ENCODE results near the gene KANSL1.
"Not testable (repeated sequence)": the region's sequence is repeated elsewhere in the genome, so short reads cannot be mapped to it uniquely, and the experiment has no call there.

Gene KANSL1

DNA sequence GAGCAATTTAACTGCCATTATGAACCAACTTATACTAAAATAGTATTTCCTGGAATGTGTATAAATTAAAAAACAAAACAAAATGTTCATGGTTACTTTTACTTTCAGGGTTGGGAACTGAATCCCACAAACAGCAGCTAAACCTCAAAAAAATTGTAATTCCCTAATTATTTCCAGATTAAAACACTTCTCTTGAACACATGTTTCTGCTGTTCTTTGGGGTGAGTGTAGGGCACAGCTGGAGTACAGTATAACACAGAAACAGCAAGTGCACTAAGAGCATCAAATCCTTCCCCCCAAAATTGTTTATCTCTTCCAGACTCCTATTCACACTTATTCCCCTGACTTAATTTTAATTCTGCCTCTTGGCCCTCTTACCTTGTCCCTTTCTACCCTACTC, 56.4 kb downstream of the KANSL1 start:
- no peak for DNase-seq (ENCODE audit: low read depth)

- no peak for DNase-seq (ENCODE audit: low read depth)
These were observed 57.2 kb downstream of the KANSL1 start for GRCh38 chr17:46135879-46136563.

- no peak for DNase-seq (ENCODE audit: low read depth)
These were observed 58.0 kb downstream of the KANSL1 start for GRCh38 chr17:46135126-46135812.

GRCh38 chr17:46129302-46129701, 63.9 kb downstream of the KANSL1 start:
- no peak for DNase-seq (ENCODE audit: low read depth)

GRCh38 chr17:46128453-46128852, 64.8 kb downstream of the KANSL1 start:
- no peak for DNase-seq (ENCODE audit: low read depth)

DNA sequence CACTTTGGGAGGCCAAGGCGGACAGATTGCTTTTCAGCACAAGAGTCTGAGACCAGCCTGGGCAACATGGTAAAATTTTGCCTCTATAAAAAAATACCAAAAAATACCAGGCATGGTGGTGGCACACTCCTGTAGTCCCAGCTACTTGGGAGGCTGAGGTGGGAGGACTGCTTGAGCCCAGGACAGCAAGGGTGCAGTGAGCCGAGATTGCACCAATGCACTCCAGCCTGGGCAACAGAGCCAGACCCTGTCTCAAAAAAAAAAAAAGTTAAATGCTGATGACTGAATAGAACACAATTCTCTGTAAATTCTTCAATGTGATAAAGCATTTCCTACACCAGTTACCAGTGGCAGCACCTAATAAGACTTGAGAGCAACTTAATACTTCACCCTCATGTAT, 65.7 kb downstream of the KANSL1 start:
- DNase-seq (ENCODE audit: low read depth), result no peak

DNA sequence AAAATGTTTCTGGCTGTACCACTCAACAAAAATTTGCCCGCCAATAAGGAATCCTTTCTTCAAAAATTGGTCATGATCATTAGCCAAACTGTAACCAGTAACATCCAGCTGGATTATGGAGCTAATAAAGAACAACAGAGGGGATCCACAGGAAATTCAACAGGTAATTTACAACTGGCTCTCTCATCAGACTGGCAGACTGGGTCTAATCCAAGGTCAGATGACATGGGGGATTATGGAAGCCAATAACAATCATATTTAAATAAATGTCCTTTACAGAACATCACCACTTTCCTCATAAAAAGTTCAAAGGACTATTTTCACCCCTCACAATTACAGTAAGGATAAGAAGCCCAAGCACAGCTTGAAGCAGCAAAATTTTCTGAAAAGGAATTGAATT, 66.4 kb downstream of the KANSL1 start:
- no peak for DNase-seq (ENCODE audit: low read depth)

DNA sequence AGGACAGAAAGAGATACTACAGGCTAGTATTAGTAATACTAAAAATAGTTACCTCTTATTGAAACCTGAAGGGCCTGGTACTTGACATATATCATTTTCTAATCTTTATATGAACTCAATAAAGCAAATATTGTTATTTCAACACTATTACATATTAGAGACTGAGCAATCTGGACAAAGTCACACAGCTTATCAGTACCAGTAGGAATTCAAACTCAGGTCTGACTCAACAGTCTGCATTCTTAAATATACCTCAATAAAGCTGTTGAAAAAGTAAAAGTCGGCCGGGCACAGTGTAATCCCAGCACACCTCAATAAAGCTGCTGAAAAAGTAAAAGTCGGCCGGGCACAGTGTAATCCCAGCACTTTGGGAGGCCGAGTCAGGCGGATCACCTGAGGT, 67.4 kb downstream of the KANSL1 start:
- DNase-seq (ENCODE audit: low read depth), result no peak

- DNase-seq (ENCODE audit: low read depth), result no peak
These were observed 68.3 kb downstream of the KANSL1 start for GRCh38 chr17:46124695-46125592.

- DNase-seq (ENCODE audit: low read depth), result no peak
These were observed 69.6 kb downstream of the KANSL1 start for GRCh38 chr17:46123607-46124006.

DNA sequence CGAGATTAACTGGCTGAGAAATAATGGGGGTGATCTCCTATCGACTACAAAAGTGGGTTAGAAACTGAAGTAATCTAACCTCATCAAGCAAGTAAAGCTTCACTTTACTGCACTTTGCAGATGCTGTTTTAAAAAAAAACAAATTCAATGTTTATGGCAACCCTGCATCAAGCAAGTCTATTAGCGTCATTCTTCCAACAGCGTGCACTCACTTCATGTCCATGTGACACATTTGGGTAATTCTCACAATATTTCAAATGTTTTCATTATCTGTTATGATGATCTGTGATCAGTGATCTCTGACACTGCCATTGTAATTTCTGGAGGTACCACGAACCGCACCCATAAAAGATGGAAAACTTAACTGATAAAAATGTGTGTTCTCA, 70.8 kb downstream of the KANSL1 start:
- DNase-seq (ENCODE audit: low read depth), result no peak

DNA sequence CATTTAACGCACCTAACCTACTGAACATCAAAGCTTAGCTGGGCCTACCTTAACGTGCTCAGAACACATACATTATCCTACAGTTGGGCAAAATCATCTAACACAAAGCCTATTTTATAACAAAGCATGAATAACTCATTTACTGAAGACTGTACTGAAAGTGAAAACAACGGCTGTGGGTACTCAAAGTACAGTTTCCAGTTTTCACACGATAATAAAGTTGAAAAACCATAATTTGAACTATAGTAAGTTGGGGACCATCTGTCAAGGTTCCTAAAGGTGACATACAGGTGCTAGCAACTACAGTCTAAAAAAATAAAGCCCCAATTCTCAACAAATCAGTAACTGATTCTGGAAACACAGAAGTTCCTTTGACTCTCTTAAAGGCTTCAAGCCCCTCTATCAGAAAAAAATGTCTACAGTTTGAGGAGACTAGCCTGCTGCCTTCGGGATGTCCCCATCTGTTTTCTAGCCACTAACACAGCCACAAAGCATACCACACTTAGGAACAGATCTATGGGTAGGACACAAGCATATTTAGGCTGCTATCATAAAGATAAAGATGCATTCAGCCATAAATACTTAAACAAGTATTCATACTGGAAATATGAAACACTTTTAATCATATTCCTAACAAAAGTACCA, 71.3 kb downstream of the KANSL1 start:
- DNase-seq (ENCODE audit: low read depth), result no peak

- no peak for DNase-seq (ENCODE audit: low read depth)
These were observed 72.0 kb downstream of the KANSL1 start for GRCh38 chr17:46121165-46121764.

- no peak for DNase-seq (ENCODE audit: low read depth)
These were observed 72.7 kb downstream of the KANSL1 start for GRCh38 chr17:46120537-46120936.

DNA sequence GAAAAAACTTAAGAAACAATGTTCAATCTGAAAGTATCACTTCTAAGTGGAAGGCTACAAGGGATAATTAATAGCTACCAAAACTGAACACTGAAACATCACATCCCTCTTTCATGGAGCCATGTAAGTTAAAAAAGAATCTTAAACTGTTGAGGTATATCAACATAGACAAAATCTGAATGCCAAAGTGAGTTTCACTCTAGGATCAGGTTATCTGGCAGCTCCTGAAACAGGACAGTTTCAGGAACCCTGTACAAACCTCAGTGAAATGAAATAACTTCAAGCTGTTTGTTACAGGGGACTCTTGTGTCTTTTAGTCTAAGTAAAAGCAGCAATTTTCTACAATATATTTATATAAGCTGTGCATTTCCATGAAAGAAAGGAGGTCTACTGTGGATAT, 73.2 kb downstream of the KANSL1 start:
- DNase-seq (ENCODE audit: low read depth), result no peak

DNA sequence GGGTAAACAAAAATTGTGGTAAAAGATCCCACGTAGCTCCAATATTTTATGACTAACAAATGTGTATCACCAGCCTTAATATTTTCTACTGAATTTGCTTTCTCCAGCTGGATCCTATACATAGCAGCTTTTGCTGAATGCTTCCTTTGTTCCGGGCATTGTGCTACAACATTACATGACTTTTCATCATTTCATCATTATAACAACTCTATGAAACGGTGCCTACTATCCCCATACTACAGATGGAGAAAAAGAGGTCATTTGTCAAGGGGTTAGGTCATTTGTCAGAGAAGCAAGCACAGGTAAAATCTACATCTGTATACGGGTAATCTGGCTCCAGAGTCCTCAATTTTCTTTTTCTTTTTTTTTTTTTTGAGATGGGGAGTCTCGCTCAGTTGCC, 74.3 kb downstream of the KANSL1 start:
- no peak for DNase-seq (ENCODE audit: low read depth)

GRCh38 chr17:46117850-46118696, 75.2 kb downstream of the KANSL1 start:
- no peak for DNase-seq (ENCODE audit: low read depth)

DNA sequence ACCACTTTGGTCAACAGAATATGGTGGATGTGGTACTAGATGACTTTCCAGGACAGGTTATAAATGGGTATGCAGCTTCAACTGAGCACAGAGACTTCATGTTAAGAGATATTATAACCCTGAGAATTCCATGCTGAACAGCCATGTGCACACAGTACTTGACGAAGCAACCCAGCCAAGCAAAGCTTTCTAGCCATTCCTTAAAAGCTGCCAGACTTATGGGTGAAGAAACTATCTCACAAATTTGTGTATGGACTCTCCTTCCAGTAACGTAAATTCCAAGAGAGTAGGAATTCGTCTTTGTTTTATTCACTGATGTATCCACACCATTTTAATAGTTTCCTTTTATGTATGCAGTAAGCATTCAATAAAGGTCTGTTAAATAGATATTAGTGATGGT, 76.1 kb downstream of the KANSL1 start:
- DNase-seq (ENCODE audit: low read depth), result no peak

DNA sequence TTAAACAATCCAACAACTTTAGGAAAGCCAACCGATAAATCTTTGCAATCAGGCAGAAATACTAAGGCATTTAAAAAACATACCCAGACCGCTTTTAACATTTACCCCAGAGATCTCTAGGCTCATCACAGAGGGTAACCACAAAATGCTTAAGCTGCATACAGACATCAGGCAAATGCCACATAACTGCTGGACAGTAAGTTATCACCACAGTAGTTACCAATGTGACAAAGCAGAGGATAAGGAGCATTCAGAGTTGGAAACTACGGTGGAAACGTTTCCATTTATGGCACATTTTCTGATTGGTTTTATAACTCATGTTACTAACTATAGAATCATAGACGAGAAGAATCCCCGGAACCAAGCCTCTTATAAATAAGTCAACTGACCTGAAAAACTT, 77.5 kb downstream of the KANSL1 start:
- no peak for DNase-seq (ENCODE audit: low read depth)

DNA sequence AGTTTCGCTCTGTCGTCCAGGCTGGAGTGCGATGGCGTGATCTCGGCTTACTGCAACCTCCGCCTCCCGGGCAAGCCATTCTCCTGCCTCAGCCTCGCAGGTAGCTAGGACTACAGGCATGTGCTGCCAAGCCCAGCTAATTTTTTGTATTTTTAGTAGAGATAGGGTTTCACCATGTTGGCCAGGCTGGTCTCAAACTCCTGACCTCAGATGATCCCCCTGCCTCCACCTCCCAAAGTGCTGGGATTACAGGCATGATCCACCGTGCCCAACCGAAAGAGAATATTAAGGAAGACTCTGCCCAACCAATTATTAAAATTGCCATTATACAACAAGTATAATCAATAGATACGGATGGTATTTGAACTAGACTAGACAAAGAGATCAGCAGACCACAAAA, 82.0 kb downstream of the KANSL1 start:
- not testable (repeated sequence) for DNase-seq (ENCODE audit: low read depth)

DNA sequence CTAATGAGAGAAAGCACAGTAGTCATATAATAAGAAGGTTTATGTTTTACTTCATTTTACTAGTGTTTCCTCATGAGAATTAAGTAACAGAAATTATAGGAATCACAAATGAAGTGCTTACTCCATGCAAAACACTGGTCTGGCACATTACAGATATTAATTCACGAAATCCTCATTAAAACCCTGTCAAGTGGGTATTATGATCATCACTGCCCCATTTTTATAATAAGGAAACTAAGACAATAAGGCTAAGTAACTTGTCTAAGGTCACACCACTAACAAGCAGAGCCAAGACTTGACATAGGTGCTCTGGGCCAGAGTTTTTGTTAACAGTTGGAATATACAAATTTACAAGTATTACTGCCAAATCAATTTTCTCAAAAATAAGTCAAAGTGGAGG, 83.0 kb downstream of the KANSL1 start:
- DNase-seq (ENCODE audit: low read depth), result no peak

All from stimulated activated CD8-positive, alpha-beta memory T cell treated with anti-CD3 and anti-CD28 coated beads, Interleukin-15, amount 100 ng/mL, for 1 hour (primary cell).